HEK293 (cell line): ENCODE data around the gene GNAI2.
A peak's percentile ranks its signal among the peaks of the same experiment; 100 is the strongest.

Experiments
- BCL11A ChIP-seq: fragments of 450-650 bp; formaldehyde crosslinking; IDR thresholded peaks from 2 replicates; pipeline ENCODE4 v1.5.1; 2016; ENCODE audit warnings: low read depth, missing biosample characterization, missing genetic modification characterization
- BCL11B ChIP-seq: fragments of 450-650 bp; formaldehyde crosslinking; IDR thresholded peaks from 2 replicates; pipeline ENCODE4 v1.5.1; 2016; ENCODE audit warnings: low read depth, missing biosample characterization, missing genetic modification characterization
- GLIS1 ChIP-seq: fragments of 450-650 bp; formaldehyde crosslinking; IDR thresholded peaks from 2 replicates; pipeline ENCODE4 v1.5.1; 2016; ENCODE audit warnings: missing biosample characterization, missing genetic modification characterization
- KLF1 ChIP-seq: fragments of 450-650 bp; formaldehyde crosslinking; IDR thresholded peaks from 2 replicates; pipeline ENCODE4 v1.5.1; 2016; ENCODE audit warnings: missing biosample characterization, missing genetic modification characterization
- ZBTB7A ChIP-seq: fragments of 450-650 bp; formaldehyde crosslinking; IDR thresholded peaks from 2 replicates; pipeline ENCODE4 v1.5.1; 2016; ENCODE audit warnings: low read depth, missing biosample characterization, missing genetic modification characterization
- ZBTB8A ChIP-seq: fragments of 450-650 bp; formaldehyde crosslinking; IDR thresholded peaks from 2 replicates; pipeline ENCODE4 v1.5.1; 2016; ENCODE audit warnings: missing biosample characterization, missing genetic modification characterization
- ZEB2 ChIP-seq: fragments of 450-650 bp; formaldehyde crosslinking; IDR thresholded peaks from 2 replicates; pipeline ENCODE4 v1.5.1; 2016; ENCODE audit warnings: missing biosample characterization, missing genetic modification characterization
- ZFP3 ChIP-seq: fragments of 450-650 bp; formaldehyde crosslinking; IDR thresholded peaks from 2 replicates; pipeline ENCODE4 v1.5.1; 2016; ENCODE audit warnings: low read depth, missing biosample characterization, missing genetic modification characterization
- ZFP69B ChIP-seq: fragments of 450-650 bp; formaldehyde crosslinking; IDR thresholded peaks from 2 replicates; pipeline ENCODE4 v1.5.1; 2016; ENCODE audit warnings: missing biosample characterization, missing genetic modification characterization
- ZNF132 ChIP-seq: fragments of 450-650 bp; formaldehyde crosslinking; IDR thresholded peaks from 2 replicates; pipeline ENCODE4 v1.5.1; 2017; ENCODE audit warnings: missing biosample characterization, missing genetic modification characterization, borderline replicate concordance
- ZNF274 ChIP-seq, 2 experiments: fragments of 200-500 bp in 1 of 2; fragments of 450-650 bp in 1 of 2; sonication (Bioruptor generic) in 1 of 2; formaldehyde crosslinking in 1 of 2; IDR thresholded peaks; 2 replicates each; pipeline versions ENCODE4 v1.5.1 to v1.6.1; 2014 to 2016; ENCODE audit warnings: borderline replicate concordance in 1 of 2, inconsistent platforms in 1 of 2, low read length in 1 of 2, missing biosample characterization in 1 of 2, missing genetic modification characterization in 1 of 2
- ZNF404 ChIP-seq: fragments of 450-650 bp; formaldehyde crosslinking; IDR thresholded peaks from 2 replicates; pipeline ENCODE4 v1.5.1; 2017; ENCODE audit warnings: missing biosample characterization, missing genetic modification characterization
- ZNF514 ChIP-seq: fragments of 450-650 bp; formaldehyde crosslinking; IDR thresholded peaks from 2 replicates; pipeline ENCODE4 v1.5.1; 2016; ENCODE audit warnings: missing biosample characterization, missing genetic modification characterization
- ZNF600 ChIP-seq: fragments of 450-650 bp; formaldehyde crosslinking; IDR thresholded peaks from 2 replicates; pipeline ENCODE4 v1.5.1; 2016; ENCODE audit warnings: missing biosample characterization, missing genetic modification characterization
- ZNF623 ChIP-seq: fragments of 450-650 bp; formaldehyde crosslinking; IDR thresholded peaks from 2 replicates; pipeline ENCODE4 v1.5.1; 2016; ENCODE audit warnings: missing biosample characterization, missing genetic modification characterization
- ZNF626 ChIP-seq: fragments of 450-650 bp; sonication (Bioruptor Pico); formaldehyde crosslinking; IDR thresholded peaks from 2 replicates; pipeline ENCODE4 v1.5.1; 2018; ENCODE audit warnings: missing biosample characterization, missing genetic modification characterization, inconsistent platforms
- ZNF654 ChIP-seq: fragments of 450-650 bp; formaldehyde crosslinking; IDR thresholded peaks from 2 replicates; pipeline ENCODE4 v1.5.1; 2016; ENCODE audit warnings: low read depth, missing biosample characterization, missing genetic modification characterization
- ZNF776 ChIP-seq: fragments of 450-650 bp; formaldehyde crosslinking; IDR thresholded peaks from 2 replicates; pipeline ENCODE4 v1.5.0; 2017; ENCODE audit warnings: missing biosample characterization, missing genetic modification characterization, borderline replicate concordance
- ZSCAN23 ChIP-seq: fragments of 450-650 bp; formaldehyde crosslinking; IDR thresholded peaks from 2 replicates; pipeline ENCODE4 v1.5.1; 2016; ENCODE audit warnings: missing biosample characterization, missing genetic modification characterization
- ZXDB ChIP-seq: fragments of 450-650 bp; formaldehyde crosslinking; IDR thresholded peaks from 2 replicates; pipeline ENCODE4 v1.5.1; 2016; ENCODE audit warnings: missing biosample characterization, missing genetic modification characterization
- TF ChIP-seq, protein P1 (sequence below): fragments of 450-650 bp; formaldehyde crosslinking; IDR thresholded peaks from 2 replicates; pipeline ENCODE4 v1.5.1; 2016; ENCODE audit warnings: missing biosample characterization, missing genetic modification characterization
- TF ChIP-seq, protein P2 (sequence below): fragments of 450-650 bp; formaldehyde crosslinking; IDR thresholded peaks from 2 replicates; pipeline ENCODE4 v1.5.1; 2016; ENCODE audit warnings: missing biosample characterization, missing genetic modification characterization, borderline replicate concordance
- TF ChIP-seq, protein P3 (sequence below): fragments of 450-650 bp; formaldehyde crosslinking; IDR thresholded peaks from 2 replicates; pipeline ENCODE4 v1.5.1; 2016; ENCODE audit warnings: missing biosample characterization, missing genetic modification characterization
- TF ChIP-seq, protein P4 (sequence below): fragments of 450-650 bp; formaldehyde crosslinking; IDR thresholded peaks from 2 replicates; pipeline ENCODE4 v1.5.1; 2017; ENCODE audit warnings: missing biosample characterization, missing genetic modification characterization
- TF ChIP-seq, protein P5 (sequence below): fragments of 450-650 bp; formaldehyde crosslinking; IDR thresholded peaks from 2 replicates; pipeline ENCODE4 v1.5.1; 2016; ENCODE audit warnings: missing biosample characterization, missing genetic modification characterization
- TF ChIP-seq, protein P6 (sequence below): IDR thresholded peaks from 2 replicates; pipeline ENCODE4 v1.6.1; 2011; ENCODE audit warnings: mild to moderate bottlenecking, low read depth, low read length, borderline replicate concordance
- TF ChIP-seq, protein P7 (sequence below): fragments of 450-650 bp; formaldehyde crosslinking; IDR thresholded peaks from 2 replicates; pipeline ENCODE4 v1.5.1; 2016; ENCODE audit warnings: missing biosample characterization, missing genetic modification characterization

GNAI2 gene

DNA sequence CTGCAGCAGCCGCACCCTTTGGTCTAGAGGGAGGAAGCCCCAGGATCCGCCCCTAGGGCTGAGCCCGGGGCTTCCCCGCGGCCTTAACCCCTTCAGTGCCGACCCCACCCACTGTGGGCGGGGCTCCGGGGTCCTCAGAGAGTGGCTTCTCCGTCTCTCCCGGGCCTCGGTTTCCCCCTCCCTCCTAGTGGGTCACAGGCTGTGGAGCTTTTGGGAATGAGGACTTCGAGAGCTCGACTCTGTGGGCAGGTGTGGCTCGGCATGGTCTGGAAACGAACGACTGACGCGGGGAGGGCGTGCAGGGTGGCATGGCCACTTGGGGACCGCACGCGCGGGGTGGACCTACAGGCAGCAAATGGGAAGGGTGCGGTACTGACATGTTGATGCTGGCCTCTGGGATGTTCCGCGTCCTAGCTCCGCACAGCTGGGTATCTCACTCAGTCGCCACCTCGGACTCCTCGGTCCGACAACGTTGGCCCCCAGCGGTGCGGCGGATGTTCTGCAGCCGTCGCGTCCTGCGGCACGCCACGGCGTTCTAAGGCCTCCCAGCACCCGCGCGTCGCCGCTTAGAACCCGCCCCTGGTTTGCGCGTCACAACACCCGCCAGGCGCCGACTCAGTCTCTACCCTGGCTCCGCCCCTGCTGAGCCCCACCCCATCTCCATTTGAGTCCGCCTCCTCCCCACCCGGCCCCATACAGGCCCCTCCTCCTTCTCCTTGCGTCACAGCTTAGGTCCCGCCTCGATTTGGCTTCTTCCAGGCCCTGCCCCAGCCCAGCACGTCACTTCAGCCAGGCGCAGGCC lies 63.0 kb downstream of the GNAI2 start, which contains the start of the genes HYAL3 and NAA80 (continued):
- TF ChIP-seq ZFP69B (tag by site-specific recombination): peak; percentile 30; the same call in 1 of the 2 replicates
- no peak for TF ChIP-seq ZNF654 (tag by site-specific recombination)
- TF ChIP-seq ZFP3 (tag by site-specific recombination): no peak
- TF ChIP-seq ZNF274 (IDR thresholded peaks at IDR 0.05; ENCODE audit: low read length): no peak
- no peak for TF ChIP-seq ZNF274 (tag by site-specific recombination; IDR thresholded peaks at IDR 0.05; ENCODE audit: borderline replicate concordance)
- peak; percentile 81 for TF ChIP-seq ZXDB (tag by site-specific recombination)
- no peak for TF ChIP-seq ZNF776 (tag by site-specific recombination)
- TF ChIP-seq, protein P1, sequence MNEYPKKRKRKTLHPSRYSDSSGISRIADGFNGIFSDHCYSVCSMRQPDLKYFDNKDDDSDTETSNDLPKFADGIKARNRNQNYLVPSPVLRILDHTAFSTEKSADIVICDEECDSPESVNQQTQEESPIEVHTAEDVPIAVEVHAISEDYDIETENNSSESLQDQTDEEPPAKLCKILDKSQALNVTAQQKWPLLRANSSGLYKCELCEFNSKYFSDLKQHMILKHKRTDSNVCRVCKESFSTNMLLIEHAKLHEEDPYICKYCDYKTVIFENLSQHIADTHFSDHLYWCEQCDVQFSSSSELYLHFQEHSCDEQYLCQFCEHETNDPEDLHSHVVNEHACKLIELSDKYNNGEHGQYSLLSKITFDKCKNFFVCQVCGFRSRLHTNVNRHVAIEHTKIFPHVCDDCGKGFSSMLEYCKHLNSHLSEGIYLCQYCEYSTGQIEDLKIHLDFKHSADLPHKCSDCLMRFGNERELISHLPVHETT: no peak
- TF ChIP-seq ZBTB8A (tag by site-specific recombination): no peak; the same call in 1 of the 2 replicates
- TF ChIP-seq, protein P2, sequence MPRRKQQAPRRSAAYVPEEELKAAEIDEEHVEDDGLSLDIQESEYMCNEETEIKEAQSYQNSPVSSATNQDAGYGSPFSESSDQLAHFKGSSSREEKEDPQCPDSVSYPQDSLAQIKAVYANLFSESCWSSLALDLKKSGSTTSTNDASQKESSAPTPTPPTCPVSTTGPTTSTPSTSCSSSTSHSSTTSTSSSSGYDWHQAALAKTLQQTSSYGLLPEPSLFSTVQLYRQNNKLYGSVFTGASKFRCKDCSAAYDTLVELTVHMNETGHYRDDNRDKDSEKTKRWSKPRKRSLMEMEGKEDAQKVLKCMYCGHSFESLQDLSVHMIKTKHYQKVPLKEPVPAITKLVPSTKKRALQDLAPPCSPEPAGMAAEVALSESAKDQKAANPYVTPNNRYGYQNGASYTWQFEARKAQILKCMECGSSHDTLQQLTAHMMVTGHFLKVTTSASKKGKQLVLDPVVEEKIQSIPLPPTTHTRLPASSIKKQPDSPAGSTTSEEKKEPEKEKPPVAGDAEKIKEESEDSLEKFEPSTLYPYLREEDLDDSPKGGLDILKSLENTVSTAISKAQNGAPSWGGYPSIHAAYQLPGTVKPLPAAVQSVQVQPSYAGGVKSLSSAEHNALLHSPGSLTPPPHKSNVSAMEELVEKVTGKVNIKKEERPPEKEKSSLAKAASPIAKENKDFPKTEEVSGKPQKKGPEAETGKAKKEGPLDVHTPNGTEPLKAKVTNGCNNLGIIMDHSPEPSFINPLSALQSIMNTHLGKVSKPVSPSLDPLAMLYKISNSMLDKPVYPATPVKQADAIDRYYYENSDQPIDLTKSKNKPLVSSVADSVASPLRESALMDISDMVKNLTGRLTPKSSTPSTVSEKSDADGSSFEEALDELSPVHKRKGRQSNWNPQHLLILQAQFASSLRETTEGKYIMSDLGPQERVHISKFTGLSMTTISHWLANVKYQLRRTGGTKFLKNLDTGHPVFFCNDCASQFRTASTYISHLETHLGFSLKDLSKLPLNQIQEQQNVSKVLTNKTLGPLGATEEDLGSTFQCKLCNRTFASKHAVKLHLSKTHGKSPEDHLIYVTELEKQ (tag by site-specific recombination): peak; percentile 52; the same call in 1 of the 2 replicates
- no peak for TF ChIP-seq ZNF514 (tag by site-specific recombination)
- no peak for TF ChIP-seq ZNF404
- TF ChIP-seq, protein P3, sequence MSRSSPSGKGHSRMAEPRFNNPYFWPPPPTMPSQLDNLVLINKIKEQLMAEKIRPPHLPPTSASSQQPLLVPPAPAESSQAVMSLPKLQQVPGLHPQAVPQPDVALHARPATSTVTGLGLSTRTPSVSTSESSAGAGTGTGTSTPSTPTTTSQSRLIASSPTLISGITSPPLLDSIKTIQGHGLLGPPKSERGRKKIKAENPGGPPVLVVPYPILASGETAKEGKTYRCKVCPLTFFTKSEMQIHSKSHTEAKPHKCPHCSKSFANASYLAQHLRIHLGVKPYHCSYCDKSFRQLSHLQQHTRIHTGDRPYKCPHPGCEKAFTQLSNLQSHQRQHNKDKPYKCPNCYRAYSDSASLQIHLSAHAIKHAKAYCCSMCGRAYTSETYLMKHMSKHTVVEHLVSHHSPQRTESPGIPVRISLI: no peak
- no peak for TF ChIP-seq ZBTB7A (tag by site-specific recombination)
- TF ChIP-seq ZSCAN23: no peak
- no peak for TF ChIP-seq BCL11B (tag by site-specific recombination)
- TF ChIP-seq ZNF626 (tag by site-specific recombination): no peak
- TF ChIP-seq GLIS1 (tag by site-specific recombination): peak; percentile 86
- TF ChIP-seq, protein P4, sequence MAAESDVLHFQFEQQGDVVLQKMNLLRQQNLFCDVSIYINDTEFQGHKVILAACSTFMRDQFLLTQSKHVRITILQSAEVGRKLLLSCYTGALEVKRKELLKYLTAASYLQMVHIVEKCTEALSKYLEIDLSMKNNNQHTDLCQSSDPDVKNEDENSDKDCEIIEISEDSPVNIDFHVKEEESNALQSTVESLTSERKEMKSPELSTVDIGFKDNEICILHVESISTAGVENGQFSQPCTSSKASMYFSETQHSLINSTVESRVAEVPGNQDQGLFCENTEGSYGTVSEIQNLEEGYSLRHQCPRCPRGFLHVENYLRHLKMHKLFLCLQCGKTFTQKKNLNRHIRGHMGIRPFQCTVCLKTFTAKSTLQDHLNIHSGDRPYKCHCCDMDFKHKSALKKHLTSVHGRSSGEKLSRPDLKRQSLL (tag by site-specific recombination): no peak
- TF ChIP-seq, protein P5, sequence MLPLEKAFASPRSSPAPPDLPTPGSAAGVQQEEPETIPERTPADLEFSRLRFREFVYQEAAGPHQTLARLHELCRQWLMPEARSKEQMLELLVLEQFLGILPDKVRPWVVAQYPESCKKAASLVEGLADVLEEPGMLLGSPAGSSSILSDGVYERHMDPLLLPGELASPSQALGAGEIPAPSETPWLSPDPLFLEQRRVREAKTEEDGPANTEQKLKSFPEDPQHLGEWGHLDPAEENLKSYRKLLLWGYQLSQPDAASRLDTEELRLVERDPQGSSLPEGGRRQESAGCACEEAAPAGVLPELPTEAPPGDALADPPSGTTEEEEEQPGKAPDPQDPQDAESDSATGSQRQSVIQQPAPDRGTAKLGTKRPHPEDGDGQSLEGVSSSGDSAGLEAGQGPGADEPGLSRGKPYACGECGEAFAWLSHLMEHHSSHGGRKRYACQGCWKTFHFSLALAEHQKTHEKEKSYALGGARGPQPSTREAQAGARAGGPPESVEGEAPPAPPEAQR (tag by site-specific recombination): no peak
- 0 out of 2 replicates have a peak, but pooled peaks have one; percentile 33 for TF ChIP-seq ZEB2 (tag by site-specific recombination)
- TF ChIP-seq ZNF132 (tag by site-specific recombination): no peak
- TF ChIP-seq ZNF600 (tag by site-specific recombination): peak; percentile 97
- no peak for TF ChIP-seq BCL11A (tag by site-specific recombination)
- TF ChIP-seq, protein P6, sequence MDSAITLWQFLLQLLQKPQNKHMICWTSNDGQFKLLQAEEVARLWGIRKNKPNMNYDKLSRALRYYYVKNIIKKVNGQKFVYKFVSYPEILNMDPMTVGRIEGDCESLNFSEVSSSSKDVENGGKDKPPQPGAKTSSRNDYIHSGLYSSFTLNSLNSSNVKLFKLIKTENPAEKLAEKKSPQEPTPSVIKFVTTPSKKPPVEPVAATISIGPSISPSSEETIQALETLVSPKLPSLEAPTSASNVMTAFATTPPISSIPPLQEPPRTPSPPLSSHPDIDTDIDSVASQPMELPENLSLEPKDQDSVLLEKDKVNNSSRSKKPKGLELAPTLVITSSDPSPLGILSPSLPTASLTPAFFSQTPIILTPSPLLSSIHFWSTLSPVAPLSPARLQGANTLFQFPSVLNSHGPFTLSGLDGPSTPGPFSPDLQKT: no peak
- peak; percentile 92 for TF ChIP-seq KLF1 (tag by site-specific recombination)
- TF ChIP-seq, protein P7, sequence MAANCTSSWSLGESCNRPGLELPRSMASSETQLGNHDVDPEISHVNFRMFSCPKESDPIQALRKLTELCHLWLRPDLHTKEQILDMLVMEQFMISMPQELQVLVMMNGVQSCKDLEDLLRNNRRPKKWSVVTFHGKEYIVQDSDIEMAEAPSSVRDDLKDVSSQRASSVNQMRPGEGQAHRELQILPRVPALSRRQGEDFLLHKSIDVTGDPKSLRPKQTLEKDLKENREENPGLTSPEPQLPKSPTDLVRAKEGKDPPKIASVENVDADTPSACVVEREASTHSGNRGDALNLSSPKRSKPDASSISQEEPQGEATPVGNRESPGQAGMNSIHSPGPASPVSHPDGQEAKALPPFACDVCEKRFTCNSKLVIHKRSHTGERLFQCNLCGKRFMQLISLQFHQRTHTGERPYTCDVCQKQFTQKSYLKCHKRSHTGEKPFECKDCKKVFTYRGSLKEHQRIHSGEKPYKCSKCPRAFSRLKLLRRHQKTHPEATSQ (tag by site-specific recombination): no peak
- no peak for TF ChIP-seq ZNF623
